ENCODE results near the gene MTMR3. TPM values are rescaled to one million over a fixed set of nuclear protein-coding genes. Genes with fewer than 3 reads are reported as not detected.

Gene MTMR3
- total RNA-seq, 1 experiment from 2014 or later = 12.1 TPM

- no peaks in the 10 kb centered on the region for H3K27me3 ChIP-seq (ENCODE audit: low read length)
- H3K4me1 ChIP-seq (ENCODE audit: insufficient read depth, low read length) = peaks cover 7% of the 10 kb centered on the region
- H3K9me3 ChIP-seq (ENCODE audit: low read length) = no peaks in the 10 kb centered on the region
- H3K4me3 ChIP-seq (ENCODE audit: low read length) = no peak overlapping the region
- no peak overlapping the region for H3K27ac ChIP-seq (ENCODE audit: low read length)
- no peak for ATAC-seq
- H2AFZ ChIP-seq (ENCODE audit: low read length) = no peak overlapping the region
- no peak overlapping the region for H3K9ac ChIP-seq (ENCODE audit: low read length)
- no peaks in the 10 kb centered on the region for H3F3A ChIP-seq (ENCODE audit: low read length, unreplicated experiment)
- no TSS peak for BruUV-seq (replicated peaks)
- no peaks in the 10 kb centered on the region for H3K9me2 ChIP-seq (replicated peaks; ENCODE audit: low read length)
- H3K4me2 ChIP-seq (ENCODE audit: low read length) = no peak overlapping the region
- no peaks in the 10 kb centered on the region for H3K79me2 ChIP-seq (ENCODE audit: low read length)
- no peak for DNase-seq
- intact Hi-C loops (cut with micrococcal nuclease) = no loop called here
- CTCF ChIA-PET = no interaction called here
- H4K20me1 ChIP-seq (ENCODE audit: low read length) = no peaks in the 10 kb centered on the region
- no peak for TF ChIP-seq CTCF (conservative IDR thresholded peaks at IDR 0.05; ENCODE audit: low read depth, low read length)
- no peak for TF ChIP-seq EZH2phosphoT487 (IDR thresholded peaks at IDR 0.05; ENCODE audit: borderline replicate concordance, low read length)
- no peak for TF ChIP-seq EZH2 (IDR thresholded peaks at IDR 0.05; ENCODE audit: low read length, unreplicated experiment)
- no peaks in the 10 kb centered on the region for H3K36me3 ChIP-seq (ENCODE audit: low read depth, low read length)
- POLR2A ChIA-PET (ENCODE audit: unreplicated experiment) = no interaction called here
Observed at GRCh38 chr22:30033137-30033536, 150.2 kb downstream of the MTMR3 start.

- Histone ChIP-seq H3K9me2 (replicated peaks; ENCODE audit: low read length) (no peaks in the 10 kb centered on the region), H3K27me3 (ENCODE audit: low read length) (no peaks in the 10 kb centered on the region), H2AFZ (ENCODE audit: low read length) (no peak overlapping the region), H4K20me1 (ENCODE audit: low read length) (no peaks in the 10 kb centered on the region), H3K9ac (ENCODE audit: low read length) (no peak overlapping the region), H3K4me1 (ENCODE audit: insufficient read depth, low read length) (peaks cover 13% of the 10 kb centered on the region), H3K9me3 (ENCODE audit: low read length) (no peaks in the 10 kb centered on the region), H3K4me2 (ENCODE audit: low read length) (no peak overlapping the region), H3K4me3 (ENCODE audit: low read length) (no peak overlapping the region), H3K79me2 (ENCODE audit: low read length) (no peaks in the 10 kb centered on the region), H3F3A (ENCODE audit: low read length, unreplicated experiment) (no peaks in the 10 kb centered on the region), H3K36me3 (ENCODE audit: low read depth, low read length) (no peaks in the 10 kb centered on the region), H3K27ac (ENCODE audit: low read length) (no peak overlapping the region)
- intact Hi-C loops (cut with micrococcal nuclease) = no loop called here
- POLR2A ChIA-PET (ENCODE audit: unreplicated experiment) = no interaction called here
- ATAC-seq = no peak
- TF ChIP-seq EZH2phosphoT487 (IDR thresholded peaks at IDR 0.05; ENCODE audit: borderline replicate concordance, low read length) = no peak
- no peak for TF ChIP-seq CTCF (conservative IDR thresholded peaks at IDR 0.05; ENCODE audit: low read depth, low read length)
- CTCF ChIA-PET = no interaction called here
- BruUV-seq (replicated peaks) = no TSS peak
- DNase-seq = no peak
Observed at GRCh38 chr22:30033901-30034300, 150.9 kb downstream of the MTMR3 start.

GRCh38 chr22:30036656-30037055 lies 153.7 kb downstream of the MTMR3 start:
- Histone ChIP-seq H3K79me2 (ENCODE audit: low read length) (no peaks in the 10 kb centered on the region), H3K4me2 (ENCODE audit: low read length) (no peak overlapping the region), H4K20me1 (ENCODE audit: low read length) (no peaks in the 10 kb centered on the region), H3K4me1 (ENCODE audit: insufficient read depth, low read length) (peaks cover 13% of the 10 kb centered on the region), H3F3A (ENCODE audit: low read length, unreplicated experiment) (no peaks in the 10 kb centered on the region), H3K27me3 (ENCODE audit: low read length) (no peaks in the 10 kb centered on the region), H2AFZ (ENCODE audit: low read length) (no peak overlapping the region), H3K9me3 (ENCODE audit: low read length) (no peaks in the 10 kb centered on the region), H3K4me3 (ENCODE audit: low read length) (no peak overlapping the region), H3K9ac (ENCODE audit: low read length) (no peak overlapping the region), H3K27ac (ENCODE audit: low read length) (no peak overlapping the region), H3K9me2 (replicated peaks; ENCODE audit: low read length) (no peaks in the 10 kb centered on the region), H3K36me3 (ENCODE audit: low read depth, low read length) (no peaks in the 10 kb centered on the region)
- intact Hi-C loops (cut with micrococcal nuclease) = no loop called here
- ATAC-seq = peak; percentile 70
- TF ChIP-seq EZH2phosphoT487 (IDR thresholded peaks at IDR 0.05; ENCODE audit: borderline replicate concordance, low read length) (no peak), CTCF (conservative IDR thresholded peaks at IDR 0.05; ENCODE audit: low read depth, low read length) (no peak), EZH2 (IDR thresholded peaks at IDR 0.05; ENCODE audit: low read length, unreplicated experiment) (no peak)
- DNase-seq = peak; percentile 52
- ChIA-PET POLR2A (ENCODE audit: unreplicated experiment) (no interaction called here), CTCF (interaction anchor here (0.6 kb wide), 2 partner anchors 19 to 153 kb away, joined by 3 to 4 read pairs; no protein-coding TSS in a partner anchor)
- BruUV-seq (replicated peaks) = no TSS peak

Measured in PC-3 (cell line).